ENCODE results near the gene FGF9. TPM values are rescaled to one million over a fixed set of nuclear protein-coding genes. Genes with fewer than 3 reads are reported as not detected.

The FGF9 gene
- total RNA-seq, 2 experiments from 2014 or later = 4.7 to 11.4 TPM

- no peaks in the 10 kb centered on the region for H3K36me3 ChIP-seq (ENCODE audit: insufficient read depth, low read length)
- no peaks in the 10 kb centered on the region for H3K79me2 ChIP-seq (ENCODE audit: insufficient read depth, low read depth, low read length)
- peak overlapping the region; percentile 90 for H3K4me3 ChIP-seq (ENCODE audit: low read depth, low read length, poor library complexity, severe bottlenecking)
- H3K27ac ChIP-seq (ENCODE audit: low read depth, low read length, poor library complexity, severe bottlenecking) = peak overlapping the region; percentile 65
- peak overlapping the region; percentile 89 for H2AFZ ChIP-seq (ENCODE audit: low read length)
- H3K9me3 ChIP-seq (ENCODE audit: low read length) = no peaks in the 10 kb centered on the region
- peak overlapping the region; percentile 97 for H3K4me2 ChIP-seq (ENCODE audit: low read length)
- ChIA-PET POLR2A (interaction anchor here (0.5 to 2.1 kb wide), 6 partner anchors 12 to 1995 kb away, joined by 3 to 7 read pairs (median 4); partner anchors contain the start of gene MICU2), CTCF (ENCODE audit: unreplicated experiment) (no interaction called here)
- no TSS peak for BruUV-seq (replicated peaks)
- peaks cover 16% of the 10 kb centered on the region; the same call in 1 of the 2 replicates for H4K20me1 ChIP-seq (ENCODE audit: insufficient read depth, low read length)
- TF ChIP-seq EZH2phosphoT487 (IDR thresholded peaks at IDR 0.05; ENCODE audit: borderline replicate concordance, low read depth, low read length) (no peak), CTCF (conservative IDR thresholded peaks at IDR 0.05; ENCODE audit: low read length) (no peak)
- intact Hi-C loops (cut with micrococcal nuclease; ENCODE audit: unreplicated experiment) = loop anchor here (5.0 to 10.0 kb wide), 4 partner anchors 216 to 1702 kb away; partner anchors contain the start of genes MRPL57, SKA3 and ZDHHC20
- H3K4me1 ChIP-seq (ENCODE audit: insufficient read depth, low read length, poor library complexity, severe bottlenecking) = peaks cover 48% of the 10 kb centered on the region
- no peak for DNase-seq (ENCODE audit: low spot score)
- H3K9me2 ChIP-seq (ENCODE audit: insufficient read depth, low read length) = no peaks in the 10 kb centered on the region
These were observed 2.1 kb downstream of the FGF9 start for GRCh38 chr13:21672796-21673538.

GRCh38 chr13:21673539-21673788 lies 2.6 kb downstream of the FGF9 start:
- H3K4me1 ChIP-seq (ENCODE audit: insufficient read depth, low read length, poor library complexity, severe bottlenecking) = peaks cover 47% of the 10 kb centered on the region

More at GRCh38 chr13:21673539-21673788, 2.6 kb downstream of the FGF9 start:
- intact Hi-C loops (cut with micrococcal nuclease; ENCODE audit: unreplicated experiment) = loop anchor here (5.0 to 10.0 kb wide), 4 partner anchors 216 to 1701 kb away; partner anchors contain the start of genes MRPL57, SKA3 and ZDHHC20
- ChIA-PET POLR2A (interaction anchor here (0.6 to 2.1 kb wide), 6 partner anchors 12 to 1994 kb away, joined by 3 to 7 read pairs (median 4); partner anchors contain the start of gene MICU2), CTCF (ENCODE audit: unreplicated experiment) (no interaction called here)
- DNase-seq (ENCODE audit: low spot score) = no peak
- Histone ChIP-seq H4K20me1 (ENCODE audit: insufficient read depth, low read length) (peaks cover 16% of the 10 kb centered on the region; the same call in 1 of the 2 replicates), H3K36me3 (ENCODE audit: insufficient read depth, low read length) (no peaks in the 10 kb centered on the region), H3K4me2 (ENCODE audit: low read length) (peak overlapping the region; percentile 97), H3K27ac (ENCODE audit: low read depth, low read length, poor library complexity, severe bottlenecking) (peak overlapping the region; percentile 65), H3K9me3 (ENCODE audit: low read length) (no peaks in the 10 kb centered on the region), H3K4me3 (ENCODE audit: low read depth, low read length, poor library complexity, severe bottlenecking) (peak overlapping the region; percentile 90), H2AFZ (ENCODE audit: low read length) (peak overlapping the region; percentile 89), H3K9me2 (ENCODE audit: insufficient read depth, low read length) (no peaks in the 10 kb centered on the region), H3K79me2 (ENCODE audit: insufficient read depth, low read depth, low read length) (no peaks in the 10 kb centered on the region)
- BruUV-seq (replicated peaks) = no TSS peak
- TF ChIP-seq CTCF (conservative IDR thresholded peaks at IDR 0.05; ENCODE audit: low read length) (peak; percentile 27; the same call in 1 of the 2 replicates), EZH2phosphoT487 (IDR thresholded peaks at IDR 0.05; ENCODE audit: borderline replicate concordance, low read depth, low read length) (no peak)

Measured in OCI-LY7 (cell line).